Measurements from ENCODE around the gene LYL1.

The LYL1 gene

GRCh38 chr19:13056052-13056660, 46.5 kb downstream of the LYL1 start:
- DNase-seq (ENCODE audit: low spot score) = no peak

DNA sequence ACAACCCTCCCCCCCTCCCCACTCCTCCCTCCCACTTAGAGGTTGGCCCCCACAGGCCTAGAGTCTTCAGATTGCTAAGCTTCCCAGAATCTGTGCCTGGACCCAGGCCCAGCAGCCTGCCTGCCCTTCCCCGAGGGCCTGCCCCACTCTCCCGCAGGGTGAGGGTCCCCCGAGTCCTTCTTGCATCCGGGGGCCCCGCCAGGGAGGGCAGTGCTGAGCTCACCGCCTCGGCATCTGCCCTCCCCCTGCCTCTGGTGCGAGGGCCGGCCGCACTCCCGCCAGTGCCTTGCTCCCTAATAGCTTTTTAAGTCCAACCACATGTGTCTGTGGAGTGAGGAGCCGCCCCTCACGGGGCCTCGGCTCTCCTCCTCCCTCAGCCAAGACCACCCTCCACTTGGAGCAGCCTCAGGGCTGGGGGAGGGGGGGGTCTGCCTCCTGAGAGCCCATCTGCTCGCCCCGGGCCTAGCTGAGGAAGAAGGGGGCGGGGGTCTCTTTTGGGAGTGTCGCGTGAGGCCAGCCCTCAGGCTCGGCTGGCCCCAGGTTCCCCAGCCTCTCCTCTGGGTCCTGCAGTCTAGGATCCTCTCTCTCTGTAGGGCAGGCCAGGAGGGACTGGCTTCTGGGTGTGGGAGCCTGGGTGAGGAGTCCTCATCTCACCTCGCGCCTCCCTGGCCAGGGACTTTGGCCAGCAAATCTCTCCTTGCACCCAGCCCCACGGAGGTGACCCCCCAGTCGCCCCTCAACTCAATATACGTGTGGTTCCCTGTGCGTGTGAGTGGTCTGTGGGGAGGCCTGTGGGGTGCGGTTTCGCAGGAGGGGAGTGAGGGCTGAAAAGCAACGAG, 47.2 kb downstream of the LYL1 start:
- DNase-seq (ENCODE audit: low spot score) = no peak

GRCh38 chr19:13054626-13055212, 47.9 kb downstream of the LYL1 start:
- no peak for DNase-seq (ENCODE audit: low spot score)

- no peak for DNase-seq (ENCODE audit: low spot score)
Observed at GRCh38 chr19:13053761-13054625, 48.7 kb downstream of the LYL1 start.

DNA sequence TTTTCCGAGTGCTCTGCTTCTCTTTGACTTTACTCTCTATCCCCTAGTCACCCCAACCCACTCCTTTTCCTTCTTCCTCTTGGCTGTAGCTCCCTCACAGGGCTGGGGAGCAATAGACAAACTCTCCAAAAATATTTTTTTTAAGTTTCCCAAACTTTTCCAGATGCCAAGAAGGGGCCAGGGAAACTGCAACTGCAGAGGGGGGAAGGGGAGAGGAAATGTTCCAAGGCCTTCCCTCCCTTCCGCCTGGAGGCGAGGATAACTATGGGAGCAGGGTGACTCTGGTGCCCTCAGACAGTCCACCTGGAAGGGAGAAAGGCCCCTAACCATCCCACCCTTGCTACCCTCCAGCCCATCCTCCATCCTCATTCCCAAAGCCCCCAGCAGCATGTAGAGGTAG, 49.4 kb downstream of the LYL1 start:
- DNase-seq (ENCODE audit: low spot score) = no peak

DNA sequence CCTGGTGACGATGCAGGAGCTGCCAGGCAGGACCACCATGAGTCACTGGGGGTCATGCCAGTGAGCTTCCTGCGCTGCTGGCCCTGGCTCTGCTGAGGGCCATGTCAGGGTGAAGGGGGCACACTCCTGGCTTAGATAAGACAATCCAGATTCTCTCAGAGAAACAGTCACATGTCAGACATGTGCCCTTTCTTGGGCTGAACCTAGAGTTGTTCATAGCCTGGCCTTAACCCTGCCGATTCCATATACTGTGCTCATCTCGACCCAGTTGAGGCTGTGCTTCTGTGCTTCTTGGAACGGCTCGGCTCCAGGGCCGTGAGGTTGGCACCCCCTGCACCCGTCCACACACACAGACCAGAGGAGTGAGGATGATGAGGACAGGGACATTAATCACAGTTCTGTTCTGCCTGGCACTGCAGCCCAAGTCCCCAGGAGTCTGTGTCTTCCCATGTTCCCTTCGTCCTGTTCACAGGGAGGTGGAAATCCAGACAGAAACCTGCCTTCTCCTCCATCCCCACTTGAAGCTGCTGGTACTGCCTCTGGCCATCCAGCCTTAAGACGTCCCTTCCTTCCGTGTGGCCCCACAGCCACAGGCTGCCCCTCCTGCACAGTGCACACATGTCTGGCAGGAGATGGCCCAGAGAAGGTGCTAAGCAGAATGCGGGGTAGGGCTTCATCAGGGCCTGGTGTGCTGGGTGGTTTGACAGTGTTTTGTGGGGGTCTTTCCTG, 50.0 kb downstream of the LYL1 start:
- DNase-seq (ENCODE audit: low spot score) = no peak

DNA sequence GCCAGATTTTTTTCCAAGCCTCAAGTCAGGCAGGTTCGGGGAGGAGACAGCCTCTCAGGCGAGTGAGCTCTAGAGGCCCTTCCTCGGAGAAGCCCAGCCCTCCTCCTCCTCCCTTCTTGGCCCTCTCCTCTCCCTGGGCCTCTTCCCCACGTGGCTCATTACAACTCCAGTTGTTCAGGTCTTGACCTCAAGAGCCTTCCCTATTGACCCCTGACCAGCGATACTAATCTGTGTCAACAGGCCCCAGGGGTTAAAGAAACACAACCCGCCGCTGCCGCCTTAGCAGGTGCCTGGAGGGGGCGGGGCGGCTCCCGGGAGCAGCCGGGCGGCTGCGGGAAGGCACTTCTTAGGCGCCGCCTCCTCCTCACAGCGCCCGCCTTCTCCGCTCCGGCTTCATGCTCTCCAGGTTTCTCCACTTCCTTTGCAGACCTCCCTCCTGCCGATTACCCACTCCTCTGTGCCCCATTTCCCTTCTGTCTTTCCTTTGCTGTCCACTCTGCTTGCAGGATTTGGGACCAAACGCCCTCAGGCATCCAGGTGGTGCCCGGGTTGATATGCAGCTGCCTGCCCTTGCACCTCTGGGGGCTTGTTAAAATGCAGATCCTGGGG, 51.0 kb downstream of the LYL1 start:
- DNase-seq (ENCODE audit: low spot score) = peak; percentile 9

DNA sequence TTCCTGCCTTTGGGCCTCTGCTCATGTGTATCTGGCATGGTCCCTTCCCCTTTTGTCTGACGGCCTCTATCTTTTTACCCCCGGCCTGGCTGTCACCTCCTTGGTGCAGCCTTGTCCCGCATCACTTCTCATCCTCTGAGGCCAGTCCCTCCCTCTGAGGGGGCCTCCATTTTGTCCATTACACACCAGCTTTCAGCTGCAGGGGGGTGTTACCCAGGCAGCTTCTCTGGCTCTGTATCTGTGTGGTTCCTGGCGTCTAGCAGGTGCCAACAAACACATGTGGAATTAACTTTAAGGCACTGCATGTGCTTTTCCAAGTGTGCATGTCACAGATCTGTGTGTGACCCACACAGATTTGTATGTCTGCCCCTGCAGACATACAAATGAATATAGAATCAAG, 52.4 kb downstream of the LYL1 start:
- no peak for DNase-seq (ENCODE audit: low spot score)
